WTC11 (cell line): ENCODE results near the gene MAPK7. TPM values are rescaled to one million over a fixed set of nuclear protein-coding genes. Genes with fewer than 3 reads are reported as not detected.

Experiments used
- ATAC-seq: fragments of 200-7000 bp; cut with Tn5 transposase; 2 replicates; pipeline ENCODE4 v1.10.0; 2021; ENCODE audit warnings: mild to moderate bottlenecking, moderate library complexity
- CTCF ChIA-PET: fragments of 300-600 bp; sonication (Branson Sonifier 250); formaldehyde crosslinking; loops from one replicate; lab custom pipeline; 2021; ENCODE audit warnings: antibody characterized with exemption; lab: Charles Lee
- POLR2A ChIA-PET: fragments of 350-600 bp; sonication (Branson Sonifier 250); formaldehyde crosslinking; loops from one replicate; lab custom pipeline; 2021; ENCODE audit warnings: antibody characterized with exemption; lab: Charles Lee
- DNase-seq: peaks from one replicate; pipeline ENCODE4 v3.0.0; 2021; ENCODE audit warnings: low spot score
- H3K27ac Mint-ChIP-seq: 2 replicates; pipeline ENCODE4 v1.8.0; 2021; ENCODE audit warnings: mixed read lengths
- H3K27me3 Mint-ChIP-seq: 2 replicates; pipeline ENCODE4 v1.8.0; 2021; ENCODE audit warnings: low read depth, mild to moderate bottlenecking, moderate library complexity, mixed read lengths
- H3K36me3 Mint-ChIP-seq: 2 replicates; pipeline ENCODE4 v1.8.0; 2021; ENCODE audit warnings: mixed read lengths
- H3K4me1 Mint-ChIP-seq: 2 replicates; pipeline ENCODE4 v1.8.0; 2022; ENCODE audit warnings: mixed read lengths
- H3K4me3 Mint-ChIP-seq: 2 replicates; pipeline ENCODE4 v1.8.0; 2021; ENCODE audit warnings: mild to moderate bottlenecking, moderate library complexity, mixed read lengths
- H3K9me3 Mint-ChIP-seq: 2 replicates; pipeline ENCODE4 v1.8.0; 2021; ENCODE audit warnings: mixed read lengths
- CTCF ChIP-seq: fragments of 200-600 bp; IDR thresholded peaks from 2 replicates; pipeline ENCODE4 v1.8.0; 2022; ENCODE audit warnings: antibody characterized with exemption
- E2F1 ChIP-seq: sonication (generic); formaldehyde crosslinking; IDR thresholded peaks from 2 replicates; pipeline ENCODE4 v1.8.0; 2022; ENCODE audit warnings: mild to moderate bottlenecking, missing genetic modification reagents
- E2F4 ChIP-seq: sonication (generic); formaldehyde crosslinking; IDR thresholded peaks from 2 replicates; pipeline ENCODE4 v1.8.1; 2022; ENCODE audit warnings: low read depth, mild to moderate bottlenecking, moderate library complexity, missing genetic modification reagents, borderline replicate concordance
- E2F5 ChIP-seq: sonication (generic); formaldehyde crosslinking; IDR thresholded peaks from 2 replicates; pipeline ENCODE4 v1.8.1; 2022; ENCODE audit warnings: mild to moderate bottlenecking, moderate library complexity, missing genetic modification reagents
- ETV6 ChIP-seq: sonication (generic); formaldehyde crosslinking; IDR thresholded peaks from 2 replicates; pipeline ENCODE4 v1.8.1; 2022; ENCODE audit warnings: mild to moderate bottlenecking, missing genetic modification reagents
- FOXP4 ChIP-seq: sonication (generic); formaldehyde crosslinking; IDR thresholded peaks from 2 replicates; pipeline ENCODE4 v1.8.0; 2022; ENCODE audit warnings: mild to moderate bottlenecking, missing genetic modification reagents
- GABPB1 ChIP-seq: sonication (generic); formaldehyde crosslinking; IDR thresholded peaks from 2 replicates; pipeline ENCODE4 v1.8.1; 2023; ENCODE audit warnings: mild to moderate bottlenecking, missing genetic modification reagents
- HMGXB4 ChIP-seq: sonication (generic); formaldehyde crosslinking; IDR thresholded peaks from 2 replicates; pipeline ENCODE4 v1.8.1; 2023; ENCODE audit warnings: mild to moderate bottlenecking, moderate library complexity, missing genetic modification reagents
- NFATC4 ChIP-seq: fragments of 250-450 bp; sonication (Bioruptor Pico); IDR thresholded peaks from 2 replicates; pipeline ENCODE4 v1.9.0; 2021; ENCODE audit warnings: mild to moderate bottlenecking
- NR2C2 ChIP-seq: sonication (generic); formaldehyde crosslinking; IDR thresholded peaks from 2 replicates; pipeline ENCODE4 v1.8.0; 2022; ENCODE audit warnings: mild to moderate bottlenecking, missing genetic modification reagents
- NR3C1 ChIP-seq: sonication (generic); formaldehyde crosslinking; conservative IDR thresholded peaks from 2 replicates; pipeline ENCODE4 v1.8.1; 2023; ENCODE audit warnings: low read depth, mild to moderate bottlenecking, missing genetic modification reagents
- RELA ChIP-seq: sonication (generic); formaldehyde crosslinking; IDR thresholded peaks from 2 replicates; pipeline ENCODE4 v1.8.1; 2022; ENCODE audit warnings: missing genetic modification reagents, mild to moderate bottlenecking, borderline replicate concordance
- SMAD3 ChIP-seq: sonication (generic); formaldehyde crosslinking; IDR thresholded peaks from 2 replicates; pipeline ENCODE4 v1.8.0; 2022; ENCODE audit warnings: missing genetic modification reagents, mild to moderate bottlenecking, borderline replicate concordance
- SMAD4 ChIP-seq: sonication (generic); formaldehyde crosslinking; IDR thresholded peaks from 2 replicates; pipeline ENCODE4 v1.8.0; 2022; ENCODE audit warnings: mild to moderate bottlenecking, missing genetic modification reagents
- ZNF121 ChIP-seq: sonication (generic); formaldehyde crosslinking; IDR thresholded peaks from 2 replicates; pipeline ENCODE4 v1.8.0; 2023; ENCODE audit warnings: missing genetic modification reagents
- ZNF416 ChIP-seq: fragments of 250-450 bp; sonication (Bioruptor Pico); IDR thresholded peaks from 2 replicates; pipeline ENCODE4 v1.9.0; 2021; ENCODE audit warnings: mild to moderate bottlenecking, inconsistent platforms
- total RNA-seq: library from RNA; stranded (reverse); gene quantifications from 3 replicates; pipeline ENCODE4 v1.2.3, GENCODE V29; 2021

The MAPK7 gene
- total RNA-seq, 1 experiment from 2014 or later = 38.5 TPM

- H3K9me3 Mint-ChIP-seq = no peaks in the 10 kb centered on the region
- no peak overlapping the region for H3K4me3 Mint-ChIP-seq
- no peaks in the 10 kb centered on the region for H3K27me3 Mint-ChIP-seq
- H3K4me1 Mint-ChIP-seq = peaks cover 22% of the 10 kb centered on the region
- ATAC-seq = no peak
- ChIA-PET POLR2A (interaction anchor here (0.6 to 1.1 kb wide), 2 partner anchors 12 to 396 kb away, joined by 3 to 7 read pairs; partner anchors contain the start of gene MAPK7), CTCF (interaction anchor here (0.8 to 5.4 kb wide), 8 partner anchors 12 to 352 kb away, joined by 3 to 91 read pairs (median 10); partner anchors contain the start of gene MAPK7)
- H3K36me3 Mint-ChIP-seq = no peaks in the 10 kb centered on the region
- TF ChIP-seq SMAD4 (no peak), NR2C2 (CRISPR knock-in tag) (no peak), NFATC4 (CRISPR knock-in tag) (no peak), SMAD3 (CRISPR knock-in tag) (no peak), ETV6 (CRISPR knock-in tag) (no peak), HMGXB4 (CRISPR knock-in tag) (no peak), ZNF121 (CRISPR knock-in tag) (no peak)
- no peak for DNase-seq
- H3K27ac Mint-ChIP-seq = no peak overlapping the region
These were observed 12.3 kb upstream of the MAPK7 start for GRCh38 chr17:19365833-19366636.

- ATAC-seq (no peak), DNase-seq (no peak)
- Mint-ChIP-seq H3K36me3 (no peaks in the 10 kb centered on the region), H3K27ac (no peak overlapping the region), H3K4me3 (no peak overlapping the region), H3K27me3 (no peaks in the 10 kb centered on the region), H3K4me1 (peaks cover 18% of the 10 kb centered on the region), H3K9me3 (no peaks in the 10 kb centered on the region)
- TF ChIP-seq E2F5 (CRISPR knock-in tag) (no peak), E2F1 (CRISPR knock-in tag) (no peak), NR3C1 (CRISPR knock-in tag) (no peak), RELA (CRISPR knock-in tag) (no peak), FOXP4 (CRISPR knock-in tag) (no peak), E2F4 (CRISPR knock-in tag) (no peak), ZNF416 (CRISPR knock-in tag) (no peak), ZNF121 (CRISPR knock-in tag) (no peak), GABPB1 (CRISPR knock-in tag) (no peak), CTCF (no peak), SMAD4 (no peak)
- CTCF ChIA-PET = interaction anchor here (1.0 to 5.4 kb wide), 2 partner anchors 81 to 352 kb away, joined by 3 to 91 read pairs; no protein-coding TSS in a partner anchor
- POLR2A ChIA-PET = no interaction called here
These were observed 11.7 kb upstream of the MAPK7 start for GRCh38 chr17:19366637-19366972.
